Esophagus muscularis mucosa (tissue), 4 donors: ENCODE results near the gene NRIP3. TPM values are rescaled to one million over a fixed set of nuclear protein-coding genes. Genes with fewer than 3 reads are reported as not detected.
A peak's percentile ranks its signal among the peaks of the same experiment; 100 is the strongest.

ENCODE experiments used
- DNase-seq: peaks from one replicate; pipeline ENCODE4 v3.0.0-alpha.2; 2017; ENCODE audit errors: extremely low spot score
- H3K27ac ChIP-seq, 4 donors: fragments of 200-600 bp; sonication (generic); replicated peaks in 1 of 4; 1 replicate in 3 of 4; 2 replicates in 1 of 4; pipeline ENCODE4 v1.5.1; 2016 to 2019; ENCODE audit warnings: mild to moderate bottlenecking in 1 of 4
- H3K27me3 ChIP-seq, 4 donors: fragments of 200-600 bp; sonication (generic); one replicate each; pipeline versions ENCODE4 v1.5.1 to v1.6.0; 2016 to 2019
- H3K36me3 ChIP-seq, 4 donors: fragments of 200-600 bp; sonication (generic); one replicate each; pipeline ENCODE4 v1.5.1; 2016 to 2019
- H3K4me1 ChIP-seq, 4 donors: fragments of 200-600 bp; sonication (generic); one replicate each; pipeline ENCODE4 v1.5.1; 2016 to 2019
- H3K4me3 ChIP-seq, 4 donors: fragments of 200-600 bp; sonication (generic); 1 replicate in 2 of 4; 2 replicates in 2 of 4; pipeline ENCODE4 v1.5.1; 2016 to 2019; ENCODE audit warnings: mild to moderate bottlenecking in 4 of 4, moderate library complexity in 1 of 4
- H3K9me3 ChIP-seq, 4 donors: fragments of 200-600 bp; sonication (generic); 1 replicate in 3 of 4; 2 replicates in 1 of 4; pipeline ENCODE4 v1.5.1; 2016 to 2019
- CTCF ChIP-seq, 3 experiments: fragments of 200-600 bp in 2 of 3; fragments of 450-650 bp in 1 of 3; sonication (generic) in 2 of 3; IDR thresholded peaks; one replicate each; pipeline ENCODE4 v1.5.1; 2017 to 2019; ENCODE audit warnings: antibody characterized with exemption in 3 of 3, mild to moderate bottlenecking in 2 of 3, moderate library complexity in 1 of 3
- EP300 ChIP-seq: sonication (generic); formaldehyde crosslinking; IDR thresholded peaks from one replicate; pipeline ENCODE4 v1.6.1; 2017; ENCODE audit warnings: antibody characterized with exemption
- POLR2A ChIP-seq: fragments of 450-650 bp; IDR thresholded peaks from one replicate; pipeline ENCODE4 v1.6.1; 2017; ENCODE audit warnings: antibody characterized with exemption, moderate library complexity, mild to moderate bottlenecking, low read depth
- POLR2AphosphoS5 ChIP-seq, 2 donors: sonication (generic); formaldehyde crosslinking; IDR thresholded peaks; one replicate each; pipeline ENCODE4 v1.6.1; 2017; ENCODE audit warnings: antibody characterized with exemption in 2 of 2
- WGBS: methylation state at CpG from one replicate; pipeline ENCODE4 v1.1.5; 2018; 5-methylcytosine and 5-hydroxymethylcytosine counted together
- intact Hi-C: fragments of 100-400 bp; cut with DNase I; formaldehyde crosslinking; loops from one replicate; pipeline ENCODE4 v1.15.1; 2023
- total RNA-seq, 4 donors: library from RNA; depleted of rRNA; stranded (reverse); fragments of >200 nt; gene quantifications; one replicate each; pipeline versions ENCODE4 v1.1.0 to v1.2.1, GENCODE V29; 2016

The NRIP3 gene
- 1 to 10 TPM; 2.1 to 4.0 (median 3.5) TPM for total RNA-seq

DNA sequence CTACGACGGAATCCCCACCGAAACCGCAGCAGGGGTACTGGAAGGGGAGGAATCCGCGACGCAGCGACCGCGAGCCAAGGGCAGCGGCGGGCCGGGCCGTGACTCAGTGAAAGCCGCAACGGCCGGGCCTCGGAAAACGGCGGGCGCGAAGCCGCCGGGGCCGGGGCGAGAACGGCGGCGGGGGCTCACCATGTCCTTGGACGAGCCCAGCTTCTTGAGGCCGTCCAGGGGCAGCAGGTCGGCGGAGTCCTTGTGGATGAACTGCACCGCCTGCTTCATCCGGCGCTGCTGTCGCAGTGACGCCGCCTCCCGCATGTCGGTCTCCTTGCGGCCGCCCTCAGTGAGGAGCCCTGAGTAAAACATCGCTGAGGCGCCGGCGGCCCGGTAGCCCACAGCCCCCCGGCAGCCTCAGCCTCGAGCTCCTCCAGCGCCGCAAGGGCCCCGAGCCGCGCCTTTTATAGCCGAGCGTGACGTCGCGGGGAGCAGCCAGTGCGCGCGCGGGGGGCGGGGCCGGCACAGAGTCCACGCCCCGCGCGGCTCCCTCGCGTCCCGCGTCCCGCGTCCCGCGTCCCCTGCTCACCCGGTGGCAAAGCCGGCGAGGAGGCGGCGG is at the start of gene NRIP3:
TSS of gene NRIP3 (minus strand) at position 429 of the 610 bp plus-strand sequence. CDS start at position 363, 66 bp downstream.
- Histone ChIP-seq H3K27ac (peak within 1 kb of the TSS in 3 of 4 donors; percentile 3 to 45 (median 4)), H3K36me3 (no peaks in the 10 kb centered on the region), H3K4me3 (peak within 1 kb of the TSS; percentile 54 to 68 (median 60)), H3K9me3 (no peaks in the 10 kb centered on the region), H3K4me1 (peaks cover 18 to 22% (median 19%) of the 10 kb centered on the region in 4 donors), H3K27me3 (peaks cover 0 to 4% (median 0%) of the 10 kb centered on the region in 4 donors)
- peak; percentile 55 to 57 for TF ChIP-seq POLR2AphosphoS5 (IDR thresholded peaks at IDR 0.05)
- peak in 1 of 3 experiments; percentile 6 for TF ChIP-seq CTCF (IDR thresholded peaks at IDR 0.05)
- TF ChIP-seq POLR2A: no peak
- 0% methylated on average over 4 of the region's 83 CpGs for WGBS
- DNase-seq: no peak
- intact Hi-C loops: no loop called here

GRCh38 chr11:9052316-9052715 is 48.5 kb upstream of the NRIP3 start:
- TF ChIP-seq POLR2A (no peak), EP300 (no peak), POLR2AphosphoS5 (IDR thresholded peaks at IDR 0.05) (no peak), CTCF (IDR thresholded peaks at IDR 0.05) (no peak)
- Histone ChIP-seq H3K4me1 (peaks cover 9 to 45% (median 28%) of the 10 kb centered on the region in 4 donors), H3K27ac (no peak overlapping the region), H3K4me3 (no peak overlapping the region), H3K27me3 (no peaks in the 10 kb centered on the region), H3K9me3 (no peaks in the 10 kb centered on the region), H3K36me3 (no peaks in the 10 kb centered on the region)
- 80% methylated on average over 3 of the region's 3 CpGs for WGBS
- DNase-seq: no peak
- intact Hi-C loops: no loop called here

DNA sequence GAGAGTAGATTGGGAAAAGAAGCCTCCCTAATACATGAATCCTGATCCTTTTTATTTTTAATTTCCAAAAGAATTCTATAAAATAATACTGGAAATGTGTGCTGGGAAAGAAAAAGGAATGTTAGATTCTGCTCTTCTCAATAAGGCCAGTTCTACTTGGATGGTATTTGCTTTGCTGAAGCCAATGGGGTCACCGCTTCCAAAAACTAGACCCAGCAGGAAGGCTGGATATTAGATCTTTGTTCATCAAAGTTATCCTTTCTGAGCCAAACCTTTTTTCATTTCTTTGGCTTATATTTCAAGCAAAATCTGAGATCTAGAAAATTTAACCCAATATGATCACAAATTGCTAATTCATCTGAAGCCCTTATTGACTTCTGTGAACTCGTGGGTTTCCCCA is 46.2 kb upstream of the NRIP3 start:
- DNase-seq: no peak
- no peaks in the 10 kb centered on the region for H3K27me3 ChIP-seq
- TF ChIP-seq EP300: no peak
- TF ChIP-seq CTCF (IDR thresholded peaks at IDR 0.05): no peak
- no peak for TF ChIP-seq POLR2AphosphoS5 (IDR thresholded peaks at IDR 0.05)
- no peak for TF ChIP-seq POLR2A
- intact Hi-C loops: no loop called here
- H3K36me3 ChIP-seq: no peaks in the 10 kb centered on the region
- H3K4me1 ChIP-seq: peaks cover 9 to 37% (median 30%) of the 10 kb centered on the region in 4 donors
- H3K9me3 ChIP-seq: no peaks in the 10 kb centered on the region
- 96% methylated on average over 2 of the region's 2 CpGs for WGBS
- H3K27ac ChIP-seq: no peak overlapping the region
- no peak overlapping the region for H3K4me3 ChIP-seq

- H3K9me3 ChIP-seq: no peaks in the 10 kb centered on the region
- 33% methylated on average over 9 of the region's 9 CpGs for WGBS
- H3K4me1 ChIP-seq: peaks cover 9 to 34% (median 30%) of the 10 kb centered on the region in 4 donors
- H3K27ac ChIP-seq: peak overlapping the region; percentile 65 to 83 (median 70)
- H3K4me3 ChIP-seq: peak overlapping the region; percentile 5 to 21 (median 20)
- TF ChIP-seq POLR2AphosphoS5 (IDR thresholded peaks at IDR 0.05) (peak; percentile 57 to 66), POLR2A (no peak)
- H3K36me3 ChIP-seq: no peaks in the 10 kb centered on the region
- intact Hi-C loops: no loop called here
- H3K27me3 ChIP-seq: no peaks in the 10 kb centered on the region
- DNase-seq: no peak
Observed at GRCh38 chr11:9047964-9048523, 44.2 kb upstream of the NRIP3 start.

DNA sequence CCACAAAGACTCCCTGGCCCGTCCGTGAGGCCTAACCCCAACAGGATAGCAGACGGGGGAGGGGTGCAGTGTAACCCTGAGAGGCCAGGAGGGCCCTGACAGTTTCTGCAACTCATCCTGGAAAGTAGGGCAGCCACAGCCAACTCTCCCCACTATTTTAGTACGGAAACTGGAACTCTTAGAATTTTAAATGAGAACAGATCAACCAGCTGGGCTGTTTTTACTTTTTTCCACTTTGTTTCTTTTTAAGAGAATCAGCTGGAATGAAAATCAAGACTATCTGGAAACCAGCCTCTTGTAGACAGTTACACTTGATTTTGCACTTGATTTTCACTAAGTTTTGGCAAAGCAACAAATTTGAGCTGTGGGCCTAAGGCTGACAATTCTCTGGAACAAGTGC is 42.7 kb upstream of the NRIP3 start:
- no peak for TF ChIP-seq POLR2A
- H3K4me3 ChIP-seq: no peak overlapping the region
- no peaks in the 10 kb centered on the region for H3K9me3 ChIP-seq
- DNase-seq: no peak
- H3K4me1 ChIP-seq: peaks cover 9 to 34% (median 30%) of the 10 kb centered on the region in 4 donors
- 82% methylated on average over 4 of the region's 4 CpGs for WGBS
- intact Hi-C loops: no loop called here
- H3K36me3 ChIP-seq: no peaks in the 10 kb centered on the region
- no peaks in the 10 kb centered on the region for H3K27me3 ChIP-seq
- H3K27ac ChIP-seq: peak overlapping the region; percentile 65 to 83 (median 70)
